LNCAP (cell line): Measurements from ENCODE around the gene BLOC1S2.

Source experiments
- CTCF ChIP-seq: fragments of 450-650 bp; IDR thresholded peaks from 2 replicates; pipeline ENCODE4 v1.5.1; 2017; ENCODE audit warnings: mild to moderate bottlenecking

Gene BLOC1S2

DNA sequence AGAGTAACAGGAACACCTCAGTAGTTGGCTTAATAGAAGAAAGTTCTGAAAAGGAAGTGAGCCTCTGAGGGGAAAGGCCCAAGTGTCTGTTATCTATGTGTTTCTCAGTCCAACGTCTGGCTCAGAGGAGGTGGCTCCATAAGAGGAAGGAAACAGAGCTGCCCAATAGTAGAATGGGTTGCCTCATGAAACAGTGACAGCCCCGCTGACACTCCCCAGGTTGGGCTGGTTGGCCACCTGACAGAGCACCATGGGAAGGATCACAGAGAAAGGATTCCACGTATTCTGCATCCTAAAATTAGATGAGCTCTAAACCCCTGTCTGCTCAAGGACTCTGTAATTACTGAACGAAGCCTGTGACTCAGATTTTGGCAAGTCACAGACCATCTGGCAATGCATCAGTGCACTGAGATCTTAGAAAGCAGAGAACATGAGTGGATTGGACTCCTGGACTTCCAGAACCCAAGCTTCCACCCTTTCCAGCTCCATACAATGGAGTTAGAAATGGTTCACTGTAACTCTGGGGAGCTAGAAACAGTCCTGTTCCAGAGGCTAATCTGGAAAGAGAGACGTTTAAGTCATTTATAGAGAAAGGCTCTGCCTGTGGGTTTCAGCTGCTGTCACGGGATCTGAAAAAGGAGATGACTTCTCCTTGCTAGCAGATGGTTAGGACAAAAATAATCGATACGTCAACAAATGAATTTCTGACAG, 40.7 kb upstream of the BLOC1S2 start:
- TF ChIP-seq CTCF: no peak

- TF ChIP-seq CTCF: no peak
These were observed 38.7 kb upstream of the BLOC1S2 start for GRCh38 chr10:100325158-100325557.

DNA sequence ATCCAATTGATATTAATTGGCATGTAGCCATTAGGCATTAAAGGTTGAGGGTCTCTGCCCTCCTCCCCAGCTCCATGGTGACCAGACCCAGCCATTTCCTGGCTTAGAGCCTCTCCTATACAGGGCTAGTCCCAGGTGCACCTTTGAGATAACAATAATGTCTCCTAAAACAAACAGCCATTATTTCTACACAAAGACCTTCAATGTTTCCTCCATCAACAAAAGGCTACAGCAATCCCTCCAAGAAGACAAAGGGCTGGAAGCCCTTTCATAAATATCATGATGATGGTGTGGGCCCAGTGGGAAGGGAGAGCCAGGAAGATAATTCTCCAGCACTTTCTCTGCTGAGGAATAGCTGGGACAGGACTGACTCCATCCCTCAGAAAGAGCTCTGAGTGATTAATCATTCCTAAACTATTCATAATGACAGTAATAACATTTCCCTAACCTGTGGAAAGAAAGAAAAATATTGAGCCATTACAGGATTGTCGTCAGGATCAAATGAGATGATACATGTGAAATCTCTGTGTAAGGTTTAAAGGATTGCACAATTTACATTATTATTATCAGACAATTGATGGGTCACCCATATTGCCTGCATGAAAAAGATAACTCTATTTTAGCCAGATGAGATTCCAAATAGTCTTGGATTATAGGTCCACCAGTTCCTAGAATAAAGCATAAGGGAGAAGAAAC, 33.4 kb upstream of the BLOC1S2 start:
- TF ChIP-seq CTCF: no peak

DNA sequence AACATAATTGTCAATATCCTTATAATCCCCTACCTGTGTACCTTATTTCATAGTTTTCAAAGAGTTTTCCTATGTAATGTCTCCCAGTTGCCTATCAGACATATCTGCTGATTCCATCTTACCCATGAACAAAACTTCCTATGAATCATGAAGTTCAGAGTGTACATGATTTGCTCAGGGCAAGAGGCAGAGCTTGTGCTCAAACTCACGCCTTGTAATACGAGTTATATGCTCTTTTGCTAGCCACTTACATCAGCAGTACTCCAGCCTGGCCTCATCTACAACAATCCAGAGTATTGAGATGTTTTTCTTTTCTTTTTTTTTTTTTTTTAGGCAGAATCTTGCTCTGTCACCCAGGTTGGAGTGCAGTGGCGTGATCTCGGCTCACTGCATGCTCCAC, 31.7 kb upstream of the BLOC1S2 start:
- no peak for TF ChIP-seq CTCF

DNA sequence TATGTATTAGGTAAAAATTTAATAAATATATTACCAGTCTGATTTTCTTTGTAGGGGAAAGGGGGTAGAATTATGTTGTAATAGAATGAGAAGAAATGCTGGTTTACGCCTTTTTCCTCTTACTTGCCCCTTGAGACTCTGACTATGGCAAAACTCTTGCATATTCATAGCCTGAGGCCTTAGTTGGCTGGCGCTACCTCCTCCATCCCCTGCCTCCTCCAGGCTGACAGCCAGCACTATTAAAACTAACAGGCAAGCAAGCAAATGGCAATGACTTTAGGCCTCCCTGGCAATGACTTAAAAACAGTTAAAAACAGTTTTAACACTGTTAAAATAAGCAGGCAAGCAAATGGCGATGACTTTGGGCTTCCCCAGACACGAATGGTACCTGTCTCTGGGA, 29.1 kb upstream of the BLOC1S2 start:
- no peak for TF ChIP-seq CTCF

DNA sequence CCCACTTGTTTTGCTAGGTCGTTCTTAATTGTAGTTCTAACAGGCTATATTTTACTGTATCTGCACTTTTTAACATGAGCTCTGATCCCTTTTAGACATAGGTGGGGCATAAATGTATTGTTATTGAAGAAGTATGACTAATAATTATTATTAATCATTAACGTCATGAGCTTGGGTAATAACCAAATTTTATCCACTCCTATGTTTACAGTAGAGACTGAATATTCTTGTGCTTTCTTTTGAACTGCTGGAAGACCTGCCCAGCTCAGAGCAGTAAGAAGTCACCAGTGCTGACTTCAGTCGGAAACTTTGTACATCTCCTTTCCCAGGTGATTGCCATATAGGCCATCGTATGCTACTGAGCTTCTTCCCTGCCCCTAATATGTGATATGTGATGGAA, 24.8 kb upstream of the BLOC1S2 start:
- no peak for TF ChIP-seq CTCF

DNA sequence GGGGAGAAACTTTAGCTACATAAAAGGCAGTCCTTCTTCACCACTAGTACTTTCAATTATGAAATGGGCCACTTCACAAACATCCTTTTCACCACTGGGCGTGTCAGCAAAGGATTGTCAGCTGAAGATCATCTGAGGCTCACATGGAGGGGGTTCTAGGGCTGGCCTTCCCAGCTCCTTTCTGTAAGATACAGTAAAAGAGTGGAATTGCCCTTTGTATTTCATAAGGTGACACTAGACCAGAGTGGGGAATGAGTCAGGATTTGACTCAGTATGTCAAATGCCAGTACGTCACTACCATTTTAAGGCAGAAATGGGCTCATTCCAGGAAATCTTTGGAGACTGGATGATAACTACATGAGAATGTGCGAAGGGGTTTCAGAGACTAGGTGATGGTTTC, 21.2 kb upstream of the BLOC1S2 start:
- no peak for TF ChIP-seq CTCF
